Medulla oblongata (tissue), 1 donor: Measurements from ENCODE around the gene TRPM3.

Source experiments
- DNase-seq: peaks from one replicate; pipeline ENCODE4 v3.0.0-alpha.2; 2015; ENCODE audit errors: extremely low spot score

TRPM3 gene

GRCh38 chr9:70586476-70586875 is 534.9 kb downstream of the TRPM3 start:
- DNase-seq: no peak

GRCh38 chr9:70581955-70582350 is 539.5 kb downstream of the TRPM3 start:
- DNase-seq: no peak

- DNase-seq: no peak
Observed at GRCh38 chr9:70581214-70581954, 540.0 kb downstream of the TRPM3 start.

DNA sequence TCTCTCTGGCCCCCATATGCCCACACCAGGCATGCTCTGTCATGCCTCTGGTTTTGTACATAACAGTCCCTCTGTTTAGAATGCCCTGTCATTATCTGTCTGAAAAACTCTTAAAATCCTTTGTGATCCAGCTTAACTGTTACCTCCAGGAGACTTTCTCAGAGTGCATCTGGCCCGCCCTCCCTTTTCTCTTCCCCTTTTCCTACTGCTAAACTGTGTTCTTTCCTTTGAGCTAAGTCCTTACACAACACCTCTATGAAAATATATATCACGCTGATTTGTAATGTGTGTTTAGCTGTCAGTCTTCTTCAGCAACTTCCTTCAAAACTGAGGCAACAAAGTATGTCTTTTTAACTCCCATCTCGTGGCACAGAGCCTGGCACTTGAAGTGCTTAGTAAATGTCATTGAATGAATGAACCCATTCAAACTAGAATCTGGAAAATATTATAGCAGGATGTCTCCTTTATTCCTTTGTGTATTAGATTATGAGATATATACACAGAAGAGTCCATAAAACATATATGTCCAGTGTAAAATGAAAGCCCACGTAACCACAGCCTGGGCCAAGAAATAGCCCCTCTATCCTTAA is 540.7 kb downstream of the TRPM3 start:
- no peak for DNase-seq

- DNase-seq: no peak
Observed at GRCh38 chr9:70579686-70580085, 541.7 kb downstream of the TRPM3 start.

GRCh38 chr9:70578720-70579119 is 542.7 kb downstream of the TRPM3 start:
- no peak for DNase-seq

GRCh38 chr9:70577671-70578070 is 543.8 kb downstream of the TRPM3 start:
- no peak for DNase-seq

GRCh38 chr9:70576116-70576515 is 545.3 kb downstream of the TRPM3 start:
- DNase-seq: no peak

GRCh38 chr9:70574151-70574837 is 547.1 kb downstream of the TRPM3 start:
- DNase-seq: peak; percentile 57

GRCh38 chr9:70573308-70573707 is 548.1 kb downstream of the TRPM3 start:
- no peak for DNase-seq

- no peak for DNase-seq
Observed at GRCh38 chr9:70571258-70571657, 550.2 kb downstream of the TRPM3 start.

DNA sequence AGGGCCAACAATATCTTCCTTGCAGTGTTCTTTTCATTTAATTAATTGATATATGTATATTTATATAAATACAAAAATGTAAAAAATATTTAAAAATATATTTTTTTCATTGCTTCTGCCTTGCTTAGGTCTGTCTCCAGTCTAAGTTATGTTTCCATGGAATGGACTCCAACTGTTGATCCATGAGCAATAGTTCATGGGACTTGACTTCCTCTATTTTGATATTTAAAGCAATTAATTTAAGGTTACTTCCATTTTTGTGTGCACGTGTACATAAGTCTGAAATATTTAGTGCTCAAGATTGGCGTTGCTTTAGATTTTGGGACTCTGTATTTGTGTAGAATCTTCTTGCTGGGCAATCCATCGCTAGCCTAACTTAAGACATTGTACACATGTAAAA is 551.6 kb downstream of the TRPM3 start:
- no peak for DNase-seq

DNA sequence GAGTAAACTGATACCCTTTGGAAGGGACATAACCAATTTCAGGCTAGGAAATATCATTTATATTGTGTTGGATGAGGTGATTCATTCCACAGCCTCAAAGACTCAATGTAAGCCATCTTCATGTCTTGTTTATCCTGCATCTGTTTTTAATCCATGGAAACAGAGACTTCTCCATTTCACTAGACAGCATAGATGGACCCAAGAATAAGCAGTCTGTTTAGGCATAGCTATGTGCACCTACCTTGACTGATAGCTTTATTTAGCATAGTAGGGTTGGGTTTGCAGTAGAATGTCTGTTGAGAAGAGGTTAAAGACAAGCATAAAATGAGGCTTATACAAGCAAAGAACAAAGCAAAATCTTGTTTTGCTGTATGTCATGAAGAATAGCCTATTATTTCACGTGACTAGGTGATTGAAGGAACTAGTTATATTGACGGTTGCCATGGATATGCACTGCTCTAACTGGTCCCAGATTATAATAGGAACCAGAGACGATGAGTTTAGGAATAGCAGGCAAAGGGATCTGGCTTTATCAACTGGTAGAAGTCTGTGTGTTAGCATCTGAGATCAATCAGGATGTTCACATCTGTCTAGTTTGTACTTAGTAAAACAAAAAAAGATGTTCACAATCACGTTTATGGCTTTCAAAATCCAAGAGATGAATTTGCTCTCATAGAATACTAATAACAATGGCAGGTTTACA is 552.2 kb downstream of the TRPM3 start:
- DNase-seq: no peak

DNA sequence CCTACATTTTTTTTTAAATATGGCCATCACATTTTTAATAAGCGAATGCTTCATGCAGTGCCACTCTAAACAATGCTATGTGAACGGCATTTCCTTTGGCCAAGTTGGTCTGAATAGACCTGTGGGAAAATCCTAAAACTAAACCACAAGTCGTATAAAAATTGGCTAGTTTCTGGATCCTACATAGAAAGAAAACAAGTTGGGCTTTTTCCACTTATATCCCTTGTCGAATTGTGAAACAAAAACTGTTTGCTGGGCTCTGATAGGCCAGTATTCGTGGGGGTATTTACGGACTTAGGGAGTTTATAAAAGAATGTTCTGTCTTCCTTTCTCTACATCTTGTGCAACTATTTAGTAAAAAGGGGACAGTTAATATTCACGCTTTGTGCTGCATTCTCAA is 553.9 kb downstream of the TRPM3 start:
- DNase-seq: no peak

DNA sequence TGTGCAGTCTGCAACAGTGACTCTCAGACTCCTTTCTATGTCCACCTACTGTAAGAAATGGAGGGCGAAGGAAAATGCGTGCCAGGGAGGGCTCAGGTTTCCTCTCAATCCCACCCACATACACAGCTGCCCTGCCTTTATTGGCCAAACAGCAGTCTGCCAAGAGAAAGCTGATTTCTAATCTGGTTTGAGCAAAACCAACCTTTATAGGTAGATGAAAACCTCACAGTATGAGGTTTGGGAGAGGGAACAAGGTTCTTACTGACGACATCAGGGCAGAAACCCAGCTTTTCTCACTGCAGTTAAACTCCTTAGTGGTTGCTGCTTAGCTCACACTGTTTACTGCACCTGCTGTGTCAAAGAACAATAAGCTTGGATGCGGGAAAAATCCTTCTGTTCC is 554.7 kb downstream of the TRPM3 start:
- no peak for DNase-seq

GRCh38 chr9:70566066-70566465 is 555.4 kb downstream of the TRPM3 start:
- no peak for DNase-seq

DNA sequence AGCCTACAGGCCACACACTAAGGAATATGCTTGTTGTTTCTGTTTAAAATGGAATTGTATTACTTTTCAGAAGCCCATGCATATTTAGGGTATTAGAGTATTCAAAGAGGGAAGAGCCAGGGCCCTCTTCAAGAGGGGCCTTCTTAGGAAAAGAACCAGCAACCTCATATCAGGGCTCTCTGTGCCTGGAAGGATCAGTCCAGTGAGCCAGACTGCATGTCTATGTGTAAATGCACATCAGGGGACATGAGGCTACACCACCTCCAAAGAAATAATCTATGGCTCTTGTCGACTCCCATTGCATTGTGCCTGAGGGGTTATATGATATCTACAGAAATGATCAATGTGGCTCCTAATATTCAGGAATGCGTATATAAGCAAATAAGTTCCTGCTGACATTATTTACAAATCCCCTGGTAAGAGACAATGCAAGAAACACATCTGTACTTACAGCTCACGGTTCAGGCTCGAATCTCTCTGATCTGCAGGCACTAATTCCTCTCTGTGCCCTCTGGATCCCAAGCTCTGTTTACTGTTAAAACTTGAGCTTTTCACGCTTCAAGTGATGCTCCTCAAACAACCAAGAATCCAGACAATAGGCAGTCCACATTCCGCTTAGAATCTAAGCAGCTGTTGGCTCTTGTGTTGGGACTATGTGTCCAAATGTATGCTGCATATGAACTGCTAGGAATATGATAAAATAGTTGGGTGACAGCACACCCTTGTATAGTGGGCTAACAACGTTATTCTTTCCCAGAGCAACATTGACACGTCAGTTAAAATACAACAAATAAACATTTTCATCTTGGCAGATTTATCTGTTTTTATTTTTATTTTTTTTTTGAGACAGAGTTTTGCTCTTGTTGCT is 556.7 kb downstream of the TRPM3 start:
- DNase-seq: no peak

DNA sequence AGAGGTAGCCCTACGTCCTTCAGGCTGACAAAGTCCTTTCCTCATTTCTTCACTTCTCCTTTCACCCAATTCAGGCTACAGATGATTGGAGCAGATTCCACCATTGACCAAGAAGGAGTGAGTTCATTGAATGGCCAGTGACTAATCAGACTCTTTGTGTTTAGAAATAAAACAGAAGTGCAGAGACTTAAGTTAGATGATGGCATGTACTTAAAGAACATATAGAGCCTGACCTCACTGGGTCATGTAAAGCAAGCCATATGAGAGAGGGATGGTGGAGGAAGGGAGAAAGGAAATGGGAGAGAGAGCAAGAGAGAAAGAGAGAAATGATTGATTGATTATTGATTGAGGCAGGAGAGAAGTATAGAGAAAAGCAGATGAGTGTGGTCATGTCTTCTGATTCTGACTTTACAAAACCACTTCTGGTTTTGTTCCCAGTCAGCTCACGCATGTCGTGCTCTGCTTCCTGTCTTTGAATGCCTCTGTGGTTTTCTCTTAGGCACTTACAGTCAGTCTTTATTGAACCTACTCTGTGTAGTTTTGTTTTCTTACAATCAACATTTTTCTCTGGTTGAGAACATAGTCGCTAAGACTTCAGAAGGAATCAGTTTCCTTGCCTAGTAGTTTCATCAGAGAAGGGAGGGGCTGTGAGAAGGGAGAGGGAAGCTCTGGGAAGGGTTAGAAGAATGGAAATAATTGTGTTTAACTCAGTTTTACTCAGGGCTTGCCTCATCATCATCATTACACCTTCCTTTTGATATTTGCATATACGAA is 557.8 kb downstream of the TRPM3 start:
- peak; percentile 74 for DNase-seq

- no peak for DNase-seq
Observed at GRCh38 chr9:70563010-70563409, 558.4 kb downstream of the TRPM3 start.

DNA sequence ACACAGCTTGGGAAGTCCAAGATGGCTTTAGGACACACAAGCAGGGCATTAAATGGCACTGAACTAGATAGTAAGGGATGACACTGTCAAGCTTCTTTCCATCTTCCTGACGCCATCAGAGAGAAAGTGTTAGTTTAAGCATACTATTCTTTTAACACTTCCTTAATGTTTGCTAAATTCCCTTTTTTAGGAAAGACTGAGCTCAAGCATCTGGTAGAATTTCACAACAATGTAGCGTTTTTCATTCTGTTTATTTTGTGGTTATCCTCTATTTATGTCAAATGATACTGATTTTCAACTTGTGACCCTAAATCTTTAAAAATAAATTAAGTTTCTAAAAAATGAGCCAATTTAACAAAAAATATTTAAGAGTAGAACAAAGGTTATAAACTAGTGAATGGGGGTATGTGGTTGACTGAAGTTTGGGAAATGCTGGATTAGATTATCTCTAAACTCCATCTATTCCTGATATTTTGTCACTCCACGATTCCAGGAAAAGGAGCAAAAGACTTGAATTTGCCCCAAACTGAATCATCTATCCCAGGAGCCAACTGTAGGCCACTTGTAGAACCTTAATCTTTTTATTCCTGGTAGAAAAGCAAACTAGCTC is 559.5 kb downstream of the TRPM3 start:
- DNase-seq: no peak
